ENCODE measurements around the gene SPATC1L. TPM values are rescaled to one million over a fixed set of nuclear protein-coding genes. Genes with fewer than 3 reads are reported as not detected.

SPATC1L gene
- total RNA-seq, 1 donor from 2014 or later, result 58.7 TPM

- H3K4me1 Mint-ChIP-seq (ENCODE audit: low read depth, unreplicated experiment), result no peaks in the 10 kb centered on the region
- no peak overlapping the region for H3K4me3 Mint-ChIP-seq (ENCODE audit: unreplicated experiment)
- peaks cover 9% of the 10 kb centered on the region for H3K27me3 Mint-ChIP-seq (ENCODE audit: unreplicated experiment)
- TF ChIP-seq CTCF (IDR thresholded peaks at IDR 0.05; ENCODE audit: partially characterized antibody, unreplicated experiment), result no peak
- DNase-seq, result peak; percentile 18
- no peaks in the 10 kb centered on the region for H3K36me3 Mint-ChIP-seq (ENCODE audit: unreplicated experiment)
- H3K9me3 Mint-ChIP-seq (ENCODE audit: unreplicated experiment), result peaks cover 4% of the 10 kb centered on the region
- no peak overlapping the region for H3K27ac Mint-ChIP-seq (ENCODE audit: unreplicated experiment)
These were observed 53.2 kb downstream of the SPATC1L start for GRCh38 chr21:46130831-46131587.

DNA sequence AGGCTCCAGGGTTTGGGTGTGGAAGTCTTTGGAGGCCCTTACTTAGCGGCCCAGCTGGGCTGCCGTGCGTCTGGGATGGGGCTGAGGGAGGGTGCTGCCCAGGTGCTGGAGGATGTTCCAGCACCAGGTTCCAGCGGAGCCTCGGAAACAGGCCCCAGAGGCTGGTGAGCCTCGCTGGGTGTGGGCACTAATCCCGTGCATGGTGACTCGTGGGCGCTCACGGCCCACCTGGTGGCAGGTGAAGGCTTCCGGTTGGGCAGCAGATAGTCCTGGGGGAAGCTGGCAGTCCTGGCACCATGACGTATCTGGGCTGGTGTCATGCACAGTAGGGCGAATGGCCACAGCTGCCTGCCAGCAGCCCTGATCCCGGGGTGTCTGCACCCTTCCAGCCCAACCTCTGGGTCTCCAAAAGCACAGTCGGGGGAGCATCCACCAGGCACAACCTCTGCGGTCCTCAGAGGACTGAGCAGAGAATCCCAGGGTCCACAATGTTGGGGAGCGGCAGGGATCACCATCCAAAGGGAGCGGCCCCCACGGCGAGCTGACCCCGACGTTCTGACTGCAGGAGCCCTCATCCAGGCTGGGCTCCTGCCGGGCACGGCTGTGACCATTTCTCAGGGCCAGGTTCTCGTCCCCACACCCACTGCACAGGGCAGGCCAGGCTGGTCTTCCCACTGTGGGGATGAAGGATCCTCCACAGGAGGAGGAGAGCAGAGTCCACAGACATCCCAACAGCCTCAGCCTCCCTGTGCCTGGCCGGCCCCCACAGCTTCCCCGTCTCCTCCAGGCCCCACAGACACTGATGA is 54.2 kb downstream of the SPATC1L start:
- TF ChIP-seq CTCF (IDR thresholded peaks at IDR 0.05; ENCODE audit: partially characterized antibody, unreplicated experiment), result no peak
- Mint-ChIP-seq H3K9me3 (ENCODE audit: unreplicated experiment) (peaks cover under 1% of the 10 kb centered on the region), H3K4me1 (ENCODE audit: low read depth, unreplicated experiment) (no peaks in the 10 kb centered on the region), H3K4me3 (ENCODE audit: unreplicated experiment) (no peak overlapping the region), H3K27ac (ENCODE audit: unreplicated experiment) (no peak overlapping the region), H3K27me3 (ENCODE audit: unreplicated experiment) (peaks cover 6% of the 10 kb centered on the region), H3K36me3 (ENCODE audit: unreplicated experiment) (no peaks in the 10 kb centered on the region)
- DNase-seq, result peak; percentile 12

GRCh38 chr21:46128933-46129571 is 55.2 kb downstream of the SPATC1L start:
- no peak for TF ChIP-seq CTCF (IDR thresholded peaks at IDR 0.05; ENCODE audit: partially characterized antibody, unreplicated experiment)
- no peak overlapping the region for H3K27ac Mint-ChIP-seq (ENCODE audit: unreplicated experiment)
- H3K4me1 Mint-ChIP-seq (ENCODE audit: low read depth, unreplicated experiment), result no peaks in the 10 kb centered on the region
- H3K36me3 Mint-ChIP-seq (ENCODE audit: unreplicated experiment), result no peaks in the 10 kb centered on the region
- H3K27me3 Mint-ChIP-seq (ENCODE audit: unreplicated experiment), result peaks cover 5% of the 10 kb centered on the region
- DNase-seq, result peak; percentile 22
- no peaks in the 10 kb centered on the region for H3K9me3 Mint-ChIP-seq (ENCODE audit: unreplicated experiment)
- H3K4me3 Mint-ChIP-seq (ENCODE audit: unreplicated experiment), result no peak overlapping the region

DNA sequence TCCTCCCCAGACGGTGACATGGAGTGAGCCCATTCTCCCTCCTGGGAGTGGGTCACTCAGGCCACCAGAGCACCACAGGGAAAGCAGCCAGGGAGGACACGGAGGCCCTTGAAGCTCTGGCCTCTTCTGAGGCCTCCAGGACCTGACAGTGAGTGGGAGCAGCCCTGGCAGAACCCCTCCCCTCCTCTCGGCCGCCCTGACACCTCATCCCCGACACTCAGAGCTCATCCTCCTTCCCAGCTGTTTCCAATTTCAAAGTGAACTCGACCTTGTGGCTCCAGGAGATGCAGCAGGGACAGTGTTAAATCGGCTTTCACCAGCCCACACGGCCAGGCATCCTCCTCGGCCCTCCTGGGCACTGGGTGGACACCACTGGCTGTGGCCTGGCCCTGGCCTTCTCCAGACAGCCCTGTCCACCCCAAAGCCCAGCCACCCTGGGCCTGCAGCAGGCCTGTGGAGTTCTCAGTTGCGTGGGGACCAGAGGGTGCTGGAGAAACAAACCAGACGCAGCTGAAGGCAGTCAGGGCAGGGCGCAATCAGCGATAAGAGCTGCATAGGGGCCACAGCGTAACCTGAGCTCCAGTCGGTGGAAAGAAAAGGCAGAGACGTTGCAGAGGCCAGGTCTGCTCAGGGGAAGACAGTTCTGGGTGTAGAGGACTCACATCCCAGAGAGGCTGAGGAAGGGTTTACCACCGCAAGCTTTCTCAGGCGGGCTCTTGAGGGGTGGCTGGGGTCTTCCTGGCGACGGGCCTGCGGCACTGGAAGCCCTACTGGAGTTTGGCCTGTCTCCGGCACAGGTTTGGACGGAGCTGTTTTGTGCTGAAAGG is 55.9 kb downstream of the SPATC1L start:
- Mint-ChIP-seq H3K9me3 (ENCODE audit: unreplicated experiment) (no peaks in the 10 kb centered on the region), H3K27me3 (ENCODE audit: unreplicated experiment) (peaks cover 3% of the 10 kb centered on the region), H3K27ac (ENCODE audit: unreplicated experiment) (no peak overlapping the region)

More for the DNA sequence above, 55.9 kb downstream of the SPATC1L start:
- TF ChIP-seq CTCF (IDR thresholded peaks at IDR 0.05; ENCODE audit: partially characterized antibody, unreplicated experiment), result no peak
- peak; percentile 8 for DNase-seq
- Mint-ChIP-seq H3K4me3 (ENCODE audit: unreplicated experiment) (no peak overlapping the region), H3K4me1 (ENCODE audit: low read depth, unreplicated experiment) (no peaks in the 10 kb centered on the region), H3K36me3 (ENCODE audit: unreplicated experiment) (no peaks in the 10 kb centered on the region)

Data from glutamatergic neuron (in vitro differentiated cells).